GM21528 (cell line): Measurements from ENCODE around the gene IL1RAPL1.

Experiments
- ATAC-seq: cut with Tn5 transposase; IDR thresholded peaks from one replicate; pipeline ENCODE4 v1.9.1; 2021; ENCODE audit warnings: mild to moderate bottlenecking, moderate library complexity; ENCODE audit not compliant: unreplicated experiment, low FRiP score

The IL1RAPL1 gene

GRCh38 chrX:29580560-29580959, 993.3 kb downstream of the IL1RAPL1 start:
- no peak for ATAC-seq

- ATAC-seq = no peak
Measured at GRCh38 chrX:29581223-29581622, 994.0 kb downstream of the IL1RAPL1 start.

- no peak for ATAC-seq
Measured at GRCh38 chrX:29587107-29587506, 999.9 kb downstream of the IL1RAPL1 start.

DNA sequence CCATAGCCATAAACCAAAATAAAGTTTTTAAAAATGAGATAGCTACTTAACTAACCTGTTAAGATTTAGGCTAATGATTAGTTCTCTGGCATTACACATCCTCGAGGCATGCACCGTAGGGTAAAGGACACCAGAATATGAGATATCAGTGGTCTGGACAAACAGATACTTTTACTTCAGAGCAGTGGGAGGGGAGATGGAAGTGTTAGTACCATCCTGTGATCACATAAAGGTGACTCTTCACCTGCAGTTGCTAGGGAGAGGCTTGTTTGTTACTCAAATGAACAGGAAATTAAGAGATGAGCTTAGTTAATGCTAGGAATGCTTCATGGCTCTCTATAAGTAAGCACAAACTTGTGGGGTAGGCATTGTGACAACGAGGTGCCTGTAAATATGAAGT, 1003.7 kb downstream of the IL1RAPL1 start:
- no peak for ATAC-seq

GRCh38 chrX:29604381-29604780, 1017.1 kb downstream of the IL1RAPL1 start:
- ATAC-seq = no peak

GRCh38 chrX:29617276-29617675, 1030.0 kb downstream of the IL1RAPL1 start:
- ATAC-seq = no peak

DNA sequence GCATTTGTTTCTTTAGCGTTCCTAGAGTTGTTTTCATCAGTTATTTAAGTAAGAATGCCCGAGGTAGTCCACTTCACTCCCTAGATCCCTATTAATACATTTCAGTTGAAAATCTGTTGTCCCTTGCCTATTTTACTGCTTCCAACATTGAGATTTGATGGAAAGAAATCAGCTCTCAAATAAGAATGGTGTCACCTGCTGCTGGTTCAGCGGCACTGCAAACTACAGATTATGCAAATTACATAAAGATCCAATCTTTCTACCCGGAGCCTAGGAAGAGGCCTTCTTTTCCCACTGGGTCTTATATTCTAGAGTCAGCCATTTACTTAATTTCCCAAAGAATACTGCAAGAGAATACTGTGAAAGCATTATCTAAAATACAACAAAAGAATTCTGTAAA, 1030.5 kb downstream of the IL1RAPL1 start:
- ATAC-seq = no peak

- no peak for ATAC-seq
Measured at GRCh38 chrX:29627833-29628232, 1040.6 kb downstream of the IL1RAPL1 start.

DNA sequence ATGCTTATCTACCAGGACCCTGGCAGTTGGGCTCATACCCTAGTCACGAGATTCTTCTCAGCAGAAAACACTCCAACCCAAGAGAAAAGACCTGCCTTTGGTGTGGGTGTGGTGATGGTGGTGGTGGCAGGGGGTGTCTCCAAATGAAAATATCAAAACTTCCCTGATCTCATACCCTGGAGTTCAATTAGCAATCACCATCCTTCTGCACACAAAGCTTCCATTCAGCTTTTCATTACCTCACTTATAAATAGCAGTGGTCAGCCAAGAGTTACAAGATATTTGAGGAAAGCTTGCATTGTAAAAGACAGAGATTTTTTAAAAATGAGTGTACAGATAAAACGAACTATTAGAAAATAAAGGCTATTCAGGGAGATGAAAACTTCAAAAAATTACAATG, 1047.3 kb downstream of the IL1RAPL1 start:
- no peak for ATAC-seq

DNA sequence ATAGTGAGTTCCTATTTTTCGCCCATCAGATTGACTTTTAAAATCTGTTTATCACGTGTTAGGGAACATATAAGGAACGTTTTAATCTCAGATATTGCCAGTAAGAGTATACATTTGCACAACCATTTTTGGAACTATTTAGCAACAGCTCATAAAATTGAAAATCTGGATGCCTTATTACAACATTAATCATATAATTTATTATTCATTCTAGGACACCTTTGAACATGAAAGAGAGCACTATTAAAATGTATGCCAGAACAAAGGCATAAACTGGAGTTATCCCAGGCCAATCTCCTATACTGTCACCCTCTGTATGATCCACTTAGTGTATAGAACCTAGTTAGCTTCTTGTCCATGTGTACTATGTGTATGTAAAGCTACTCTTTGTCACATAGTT, 1049.1 kb downstream of the IL1RAPL1 start:
- no peak for ATAC-seq

- no peak for ATAC-seq
Measured at GRCh38 chrX:29640106-29640505, 1052.9 kb downstream of the IL1RAPL1 start.

- ATAC-seq = no peak
Measured at GRCh38 chrX:29641461-29641860, 1054.2 kb downstream of the IL1RAPL1 start.

DNA sequence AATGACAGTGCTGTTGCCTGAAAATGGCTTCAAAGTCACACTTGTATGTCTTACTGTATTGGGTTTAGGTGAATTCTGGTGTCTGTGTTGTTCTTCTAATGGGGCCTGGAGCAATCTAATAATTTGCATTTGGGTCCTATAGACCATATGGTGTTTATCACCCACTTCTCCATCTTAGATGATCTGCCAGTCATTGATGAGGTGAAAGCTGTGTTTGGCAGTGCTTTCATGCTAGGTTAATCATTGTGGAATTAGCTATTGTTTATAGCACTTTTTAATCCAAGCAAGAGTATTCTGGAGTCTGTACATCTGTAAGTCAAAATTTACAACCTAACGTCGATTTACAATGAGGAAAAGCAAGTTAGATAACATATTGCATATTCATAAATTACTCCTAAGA, 1055.9 kb downstream of the IL1RAPL1 start:
- ATAC-seq = no peak

GRCh38 chrX:29648161-29648560, 1060.9 kb downstream of the IL1RAPL1 start:
- no peak for ATAC-seq

- no peak for ATAC-seq
Measured at GRCh38 chrX:29652484-29652883, 1065.2 kb downstream of the IL1RAPL1 start.

DNA sequence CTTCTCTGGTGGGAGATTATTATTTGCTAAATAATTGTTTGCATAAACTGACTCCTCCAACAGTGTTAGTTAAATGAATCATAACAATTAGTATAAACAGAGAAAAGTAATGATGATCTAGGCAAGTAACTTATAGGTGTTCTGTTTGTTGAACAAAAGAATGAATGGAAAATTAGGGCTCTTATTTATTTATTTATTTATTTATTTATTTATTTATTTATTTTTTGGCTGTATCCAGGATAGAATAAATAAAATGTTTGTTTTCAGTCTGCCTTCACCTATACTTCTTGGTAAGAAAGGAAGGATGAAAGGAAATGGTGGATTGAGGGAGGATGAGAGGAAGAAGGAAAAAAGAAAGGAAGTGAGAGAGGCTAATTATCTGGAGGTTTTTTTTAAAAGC, 1066.5 kb downstream of the IL1RAPL1 start:
- ATAC-seq = no peak

DNA sequence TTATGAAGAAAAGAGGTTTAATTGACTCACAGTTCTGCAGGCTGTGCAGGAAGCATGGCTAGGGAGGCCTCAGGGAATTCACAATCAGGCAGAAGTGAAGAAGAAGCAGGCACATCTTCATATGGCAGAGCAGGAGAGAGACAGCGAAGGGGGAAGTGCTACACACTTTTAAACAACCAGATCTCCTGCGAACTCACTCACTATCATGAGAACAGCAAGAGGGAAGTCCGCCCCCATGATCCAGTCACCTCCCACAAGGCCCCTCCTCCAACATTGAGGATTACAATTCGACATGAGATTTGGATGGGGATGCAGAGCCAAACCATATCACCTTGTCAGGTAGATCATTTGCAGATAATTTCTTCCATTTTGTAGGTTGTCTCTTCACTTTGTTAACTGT, 1072.7 kb downstream of the IL1RAPL1 start:
- no peak for ATAC-seq

DNA sequence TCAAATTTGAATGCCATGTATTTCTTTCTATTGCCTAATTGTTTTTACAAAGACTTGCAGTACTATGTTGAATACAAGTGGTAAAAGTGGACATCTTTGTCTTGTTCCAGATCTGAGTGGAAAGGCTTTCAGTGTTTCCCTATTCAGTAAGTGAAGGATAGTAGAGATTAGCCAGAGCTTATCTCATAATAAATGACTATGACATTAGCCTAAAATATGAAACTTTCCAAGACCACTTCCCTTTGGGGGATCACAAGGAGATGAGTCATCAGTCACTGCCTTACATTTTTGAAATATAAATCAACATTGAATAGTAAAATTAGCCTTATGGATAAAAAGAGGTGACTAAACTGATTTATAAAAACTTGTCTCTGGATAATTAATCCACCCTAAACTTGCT, 1074.0 kb downstream of the IL1RAPL1 start:
- ATAC-seq = no peak

- ATAC-seq = no peak
Measured at GRCh38 chrX:29662101-29662500, 1074.9 kb downstream of the IL1RAPL1 start.

DNA sequence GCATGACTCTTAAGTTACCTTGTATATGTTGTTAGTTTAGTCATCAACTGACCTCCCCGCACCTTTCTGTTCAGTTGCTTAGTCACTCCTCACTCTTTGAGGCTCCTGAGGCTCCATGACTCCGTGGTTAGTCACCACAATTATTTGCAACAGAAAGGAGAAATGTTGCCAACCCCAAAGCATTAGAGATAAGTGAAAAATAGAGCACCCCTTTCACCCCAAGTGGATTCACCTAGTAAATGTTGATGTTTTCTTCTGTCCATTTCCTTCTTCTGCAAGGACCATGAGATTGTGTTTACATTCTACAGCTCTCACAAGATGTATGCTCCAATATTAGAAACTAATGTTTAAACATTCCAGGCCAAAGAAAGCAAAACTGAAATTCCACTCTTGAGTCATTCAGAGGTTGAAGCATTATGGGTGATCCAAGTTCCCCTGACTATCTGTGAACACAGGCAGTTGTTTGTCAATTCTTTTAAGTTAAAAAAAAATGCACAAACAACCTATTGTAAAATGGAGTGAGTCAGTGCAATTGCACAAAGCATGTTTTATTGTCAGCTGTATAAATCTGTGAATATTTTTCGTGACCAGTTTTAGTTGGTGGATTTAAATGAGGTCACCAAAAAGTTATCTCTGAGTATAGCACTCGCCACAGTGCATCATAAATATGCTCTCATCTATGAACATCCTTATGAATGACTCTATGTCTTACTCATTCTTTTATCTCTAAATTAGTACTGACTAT, 1075.7 kb downstream of the IL1RAPL1 start:
- no peak for ATAC-seq

- ATAC-seq = no peak
Measured at GRCh38 chrX:29665532-29665931, 1078.3 kb downstream of the IL1RAPL1 start.

GRCh38 chrX:29666366-29666765, 1079.1 kb downstream of the IL1RAPL1 start:
- ATAC-seq = no peak

- ATAC-seq = no peak
Measured at GRCh38 chrX:29671421-29671820, 1084.2 kb downstream of the IL1RAPL1 start.
